OCI-LY1 (cell line): ENCODE results near the gene FHIT.

Experiments used
- H2AFZ ChIP-seq: fragments of 200-600 bp; sonication (generic), shearing (Covaris generic); 2 replicates; pipeline ENCODE4 v1.6.0; 2014; ENCODE audit warnings: antibody characterized with exemption, mild to moderate bottlenecking, low read length
- H3F3A ChIP-seq: fragments of 200-600 bp; sonication (generic), shearing (Covaris generic); 2 replicates; pipeline ENCODE4 v1.6.0; 2014; ENCODE audit warnings: mild to moderate bottlenecking, antibody characterized with exemption, low read length, moderate library complexity; ENCODE audit not compliant: insufficient read depth
- H3K27ac ChIP-seq: fragments of 200-600 bp; sonication (generic); 2 replicates; pipeline ENCODE4 v1.5.1; 2014; ENCODE audit warnings: low read length, mixed run types, mild to moderate bottlenecking, low read depth; ENCODE audit not compliant: poor library complexity, severe bottlenecking
- H3K27me3 ChIP-seq: fragments of 200-600 bp; sonication (generic); 2 replicates; pipeline ENCODE4 v1.6.0; 2014; ENCODE audit warnings: antibody characterized with exemption, mild to moderate bottlenecking, low read length, moderate library complexity; ENCODE audit not compliant: insufficient read depth
- H3K36me3 ChIP-seq: fragments of 200-600 bp; sonication (generic); 2 replicates; pipeline ENCODE4 v1.6.1; 2014; ENCODE audit warnings: mild to moderate bottlenecking, antibody characterized with exemption, low read length, moderate library complexity, mixed read lengths; ENCODE audit not compliant: insufficient read depth
- H3K4me1 ChIP-seq: fragments of 200-600 bp; sonication (generic); 2 replicates; pipeline ENCODE4 v1.5.1; 2014; ENCODE audit warnings: mild to moderate bottlenecking, low read length, moderate library complexity; ENCODE audit not compliant: insufficient read depth, severe bottlenecking
- H3K4me2 ChIP-seq: fragments of 200-600 bp; sonication (generic), shearing (Covaris generic); 2 replicates; pipeline ENCODE4 v1.6.1; 2014; ENCODE audit warnings: low read length
- H3K4me3 ChIP-seq: fragments of 200-600 bp; sonication (generic); 2 replicates; pipeline ENCODE4 v1.5.1; 2014; ENCODE audit warnings: low read length, low read depth, mild to moderate bottlenecking, mixed read lengths; ENCODE audit not compliant: poor library complexity, severe bottlenecking
- H3K79me2 ChIP-seq: fragments of 200-600 bp; shearing (Covaris generic); 2 replicates; pipeline ENCODE4 v1.6.1; 2016; ENCODE audit warnings: mixed run types, low read length, mixed read lengths; ENCODE audit not compliant: insufficient read depth
- H3K9ac ChIP-seq: fragments of 200-600 bp; sonication (generic), shearing (Covaris generic); 2 replicates; pipeline ENCODE4 v1.6.1; 2014; ENCODE audit warnings: mild to moderate bottlenecking, low read length, mixed read lengths
- H3K9me2 ChIP-seq: fragments of 200-600 bp; sonication (generic), shearing (Covaris generic); 2 replicates; pipeline ENCODE4 v1.6.1; 2014; ENCODE audit warnings: low read depth, mild to moderate bottlenecking, low read length, mixed read lengths
- H3K9me3 ChIP-seq: fragments of 200-600 bp; shearing (Covaris generic); 2 replicates; pipeline ENCODE4 v1.6.1; 2014; ENCODE audit warnings: low read length, mixed read lengths
- H4K20me1 ChIP-seq: fragments of 200-600 bp; sonication (generic), shearing (Covaris generic); 2 replicates; pipeline ENCODE4 v1.6.0; 2016; ENCODE audit warnings: mild to moderate bottlenecking, low read length; ENCODE audit not compliant: insufficient read depth
- CTCF ChIP-seq: fragments of 200-600 bp; sonication (generic), shearing (Covaris generic); IDR thresholded peaks from 2 replicates; pipeline ENCODE4 v1.5.1; 2017; ENCODE audit warnings: mild to moderate bottlenecking, antibody characterized with exemption, low read length, moderate library complexity, mixed read lengths
- EZH2 ChIP-seq: fragments of 200-600 bp; sonication (generic), shearing (Covaris generic); IDR thresholded peaks from 2 replicates; pipeline ENCODE4 v1.8.0; 2017; ENCODE audit warnings: borderline replicate concordance, mixed run types, mild to moderate bottlenecking, antibody characterized with exemption, low read length, moderate library complexity, mixed read lengths

The FHIT gene

GRCh38 chr3:59899061-59899460 lies 1352.2 kb downstream of the FHIT start:
- H3K27ac ChIP-seq: no peak overlapping the region
- no peak overlapping the region for H3K9ac ChIP-seq
- no peaks in the 10 kb centered on the region for H3F3A ChIP-seq
- no peak overlapping the region for H3K4me3 ChIP-seq
- H3K79me2 ChIP-seq: no peaks in the 10 kb centered on the region
- no peaks in the 10 kb centered on the region for H3K27me3 ChIP-seq
- no peaks in the 10 kb centered on the region for H3K9me2 ChIP-seq
- H4K20me1 ChIP-seq: no peaks in the 10 kb centered on the region
- no peak overlapping the region for H2AFZ ChIP-seq
- no peaks in the 10 kb centered on the region for H3K9me3 ChIP-seq
- no peaks in the 10 kb centered on the region for H3K4me1 ChIP-seq
- no peak overlapping the region for H3K4me2 ChIP-seq
- no peak for TF ChIP-seq EZH2
- TF ChIP-seq CTCF: no peak
- no peaks in the 10 kb centered on the region for H3K36me3 ChIP-seq

- H3K36me3 ChIP-seq: no peaks in the 10 kb centered on the region
- TF ChIP-seq EZH2 (no peak), CTCF (no peak)
Observed at GRCh38 chr3:59895972-59896371, 1355.3 kb downstream of the FHIT start.

DNA sequence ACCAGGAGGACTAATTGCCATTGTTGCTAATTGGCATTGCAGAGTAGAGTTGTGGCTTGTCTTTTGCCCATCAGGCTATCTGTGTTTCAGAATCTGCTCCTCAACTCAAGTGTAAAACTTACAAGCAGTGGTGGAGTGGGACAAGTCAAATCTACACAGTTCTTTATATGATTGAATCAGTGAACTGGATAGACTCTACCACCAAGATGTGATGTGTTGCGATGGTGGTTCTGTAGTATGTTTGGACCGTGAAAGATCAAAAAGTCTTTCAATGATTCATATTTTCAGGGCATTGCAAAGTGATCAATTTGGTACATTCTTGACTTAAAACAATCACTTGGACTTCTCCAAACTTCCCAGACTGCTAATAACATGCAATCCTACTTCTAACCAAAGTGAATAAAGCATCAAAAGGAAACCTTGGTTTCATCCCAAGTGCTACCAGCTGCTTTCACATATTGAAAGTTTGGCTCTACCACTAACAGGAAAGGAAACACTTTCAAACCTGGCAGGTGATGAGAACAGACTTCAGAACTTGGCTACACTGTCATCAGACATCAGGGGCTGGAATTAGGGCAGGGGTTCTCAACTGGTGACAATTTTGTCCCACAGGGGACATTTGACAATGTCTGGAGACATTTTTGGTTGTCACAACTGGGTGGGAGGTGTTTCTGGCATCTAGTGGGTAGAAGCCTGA lies 1356.7 kb downstream of the FHIT start:
- no peak for TF ChIP-seq EZH2
- TF ChIP-seq CTCF: no peak
- Histone ChIP-seq H3K4me2 (no peak overlapping the region), H2AFZ (no peak overlapping the region), H3K9me2 (no peaks in the 10 kb centered on the region), H3K4me1 (no peaks in the 10 kb centered on the region), H3K36me3 (no peaks in the 10 kb centered on the region), H3K9me3 (no peaks in the 10 kb centered on the region), H3K4me3 (no peak overlapping the region), H3F3A (no peaks in the 10 kb centered on the region), H4K20me1 (no peaks in the 10 kb centered on the region), H3K27ac (no peak overlapping the region), H3K9ac (no peak overlapping the region), H3K79me2 (no peaks in the 10 kb centered on the region), H3K27me3 (no peaks in the 10 kb centered on the region)

More at GRCh38 chr3:59895972-59896371, 1355.3 kb downstream of the FHIT start:
- Histone ChIP-seq H3K4me2 (no peak overlapping the region), H4K20me1 (no peaks in the 10 kb centered on the region), H3K9ac (no peak overlapping the region), H3K79me2 (no peaks in the 10 kb centered on the region), H2AFZ (no peak overlapping the region), H3F3A (no peaks in the 10 kb centered on the region), H3K9me2 (no peaks in the 10 kb centered on the region), H3K27ac (no peak overlapping the region), H3K4me3 (no peak overlapping the region), H3K9me3 (no peaks in the 10 kb centered on the region), H3K4me1 (no peaks in the 10 kb centered on the region), H3K27me3 (no peaks in the 10 kb centered on the region)
